Breast epithelium (tissue), 3 donors: Measurements from ENCODE around the gene ID4.

Source experiments
- CTCF ChIP-seq, 3 donors: fragments of 450-650 bp; IDR thresholded peaks; one replicate each; pipeline ENCODE4 v1.5.1; 2016 to 2017; ENCODE audit warnings: antibody characterized with exemption in 3 of 3, mild to moderate bottlenecking in 3 of 3, moderate library complexity in 3 of 3
- POLR2A ChIP-seq: fragments of 450-650 bp; IDR thresholded peaks from one replicate; pipeline ENCODE4 v1.6.1; 2016; ENCODE audit warnings: antibody characterized with exemption, mild to moderate bottlenecking, moderate library complexity
- POLR2AphosphoS5 ChIP-seq, 3 donors: sonication (generic); formaldehyde crosslinking; IDR thresholded peaks; one replicate each; pipeline ENCODE4 v1.6.1; 2017; ENCODE audit warnings: antibody characterized with exemption in 3 of 3

DNA sequence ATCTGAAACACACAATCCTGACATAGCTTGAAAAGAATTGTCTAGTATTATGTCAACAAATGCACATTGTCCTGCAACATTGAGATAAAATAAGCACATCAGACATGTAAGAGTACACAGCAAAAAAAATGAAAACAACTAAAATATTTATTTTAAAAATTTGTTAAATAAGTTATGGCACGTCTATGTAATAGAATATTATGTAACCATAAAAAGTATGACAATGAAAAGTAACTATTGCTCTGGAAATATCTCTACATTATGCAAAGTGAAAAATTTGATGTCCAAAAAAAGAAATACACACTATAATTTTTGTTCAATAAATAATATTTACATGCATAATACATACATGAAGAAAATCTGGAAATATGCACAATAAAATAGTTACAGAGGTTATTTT is 9.3 kb upstream of the ID4 start:
- no peak for TF ChIP-seq POLR2A
- no peak for TF ChIP-seq CTCF (IDR thresholded peaks at IDR 0.05)
- no peak for TF ChIP-seq POLR2AphosphoS5 (IDR thresholded peaks at IDR 0.05)
